Hindlimb muscle (tissue), 1 donor: Measurements from ENCODE around the gene DDX49. TPM values are rescaled to one million over a fixed set of nuclear protein-coding genes. Genes with fewer than 3 reads are reported as not detected.
"Not testable (repeated sequence)": the region's sequence is repeated elsewhere in the genome, so short reads cannot be mapped to it uniquely, and the experiment has no call there.

Source experiments
- DNase-seq: peaks from one replicate; pipeline ENCODE4 v3.0.0-alpha.2; 2013
- polyA plus RNA-seq: library from polyadenylated mRNA; unstranded; fragments of 120-200 nt; gene quantifications from one replicate; pipeline ENCODE4 v1.2.1, GENCODE V29; 2013; ENCODE audit not compliant: insufficient read length

Gene DDX49
- polyA plus RNA-seq, 1 donor = 40.2 TPM

GRCh38 chr19:18942692-18943091 lies 23.2 kb downstream of the DDX49 start:
- no peak for DNase-seq

- DNase-seq = no peak
Measured at GRCh38 chr19:18943465-18943864, 23.9 kb downstream of the DDX49 start.

- DNase-seq = no peak
Measured at GRCh38 chr19:18945297-18945696, 25.8 kb downstream of the DDX49 start.

GRCh38 chr19:18946335-18946734 lies 26.8 kb downstream of the DDX49 start:
- no peak for DNase-seq

- no peak for DNase-seq
Measured at GRCh38 chr19:18946918-18947317, 27.4 kb downstream of the DDX49 start.

- no peak for DNase-seq
Measured at GRCh38 chr19:18948075-18948975, 28.8 kb downstream of the DDX49 start.

GRCh38 chr19:18948976-18949356 lies 29.5 kb downstream of the DDX49 start:
- no peak for DNase-seq

- DNase-seq = no peak
Measured at GRCh38 chr19:18949858-18950257, 30.3 kb downstream of the DDX49 start.

GRCh38 chr19:18951721-18952281 lies 32.3 kb downstream of the DDX49 start:
- no peak for DNase-seq

GRCh38 chr19:18952364-18953003 lies 33.0 kb downstream of the DDX49 start:
- DNase-seq = not testable (repeated sequence)

GRCh38 chr19:18954094-18954493 lies 34.6 kb downstream of the DDX49 start:
- no peak for DNase-seq

GRCh38 chr19:18955042-18955441 lies 35.5 kb downstream of the DDX49 start:
- no peak for DNase-seq

GRCh38 chr19:18960370-18960769 lies 40.9 kb downstream of the DDX49 start:
- no peak for DNase-seq

GRCh38 chr19:18961767-18962620 lies 42.5 kb downstream of the DDX49 start:
- no peak for DNase-seq

- DNase-seq = no peak
Measured at GRCh38 chr19:18964121-18964520, 44.6 kb downstream of the DDX49 start.

GRCh38 chr19:18966307-18966706 lies 46.8 kb downstream of the DDX49 start:
- DNase-seq = no peak

- peak; percentile 58 for DNase-seq
Measured at GRCh38 chr19:18967358-18968146, 48.0 kb downstream of the DDX49 start.

- no peak for DNase-seq
Measured at GRCh38 chr19:18969931-18970659, 50.6 kb downstream of the DDX49 start.

- no peak for DNase-seq
Measured at GRCh38 chr19:18972301-18972811, 52.8 kb downstream of the DDX49 start.

GRCh38 chr19:18972851-18973250 lies 53.3 kb downstream of the DDX49 start:
- no peak for DNase-seq

- no peak for DNase-seq
Measured at GRCh38 chr19:18975011-18975410, 55.5 kb downstream of the DDX49 start.
